22Rv1 (cell line): Measurements from ENCODE around the gene PARP12.

Experiments used
- CTCF ChIP-seq: fragments of 450-650 bp; IDR thresholded peaks from 2 replicates; pipeline ENCODE4 v1.5.1; 2017; ENCODE audit warnings: mild to moderate bottlenecking
- ZFX ChIP-seq: fragments of 450-650 bp; IDR thresholded peaks from 2 replicates; pipeline ENCODE4 v1.6.1; 2017; ENCODE audit warnings: antibody characterized with exemption, borderline replicate concordance

GRCh38 chr7:140035400-140036223 is 27.1 kb downstream of the PARP12 start:
- TF ChIP-seq CTCF (no peak), ZFX (no peak)
